Muscle layer of duodenum (tissue), 2 donors: ENCODE data around the gene ANXA3.
"Not testable (repeated sequence)": the region's sequence is repeated elsewhere in the genome, so short reads cannot be mapped to it uniquely, and the experiment has no call there.

ENCODE experiments used
- H3K27ac ChIP-seq: one replicate; pipeline ENCODE4 v1.7.0; 2013; ENCODE audit warnings: mild to moderate bottlenecking, low read length
- H3K27me3 ChIP-seq: one replicate; pipeline ENCODE4 v1.7.0; 2013; ENCODE audit warnings: low read depth, mild to moderate bottlenecking, control low read depth, low read length
- H3K36me3 ChIP-seq, 2 donors: one replicate each; pipeline ENCODE4 v1.7.0; 2013; ENCODE audit warnings: low read length in 2 of 2, control low read depth in 1 of 2, mild to moderate bottlenecking in 1 of 2; ENCODE audit not compliant: insufficient read depth in 2 of 2, control insufficient read depth in 1 of 2
- H3K4me1 ChIP-seq, 2 donors: one replicate each; pipeline ENCODE4 v1.7.0; 2013; ENCODE audit warnings: low read length in 2 of 2, mild to moderate bottlenecking in 2 of 2, control low read depth in 1 of 2, moderate library complexity in 1 of 2; ENCODE audit not compliant: insufficient read depth in 2 of 2, control insufficient read depth in 1 of 2
- H3K4me3 ChIP-seq, 2 donors: one replicate each; pipeline ENCODE4 v1.7.0; 2013; ENCODE audit warnings: low read length in 2 of 2, low read depth in 1 of 2, mild to moderate bottlenecking in 1 of 2
- H3K9me3 ChIP-seq, 2 donors: one replicate each; pipeline ENCODE4 v1.7.0; 2013; ENCODE audit warnings: low read length in 2 of 2, control low read depth in 1 of 2, mild to moderate bottlenecking in 1 of 2; ENCODE audit not compliant: control insufficient read depth in 1 of 2
- donor health status: healthy.

Gene ANXA3

GRCh38 chr4:78543424-78544125, 8.0 kb upstream of the ANXA3 start:
- Histone ChIP-seq H3K27ac (no peak overlapping the region), H3K27me3 (no peaks in the 10 kb centered on the region), H3K9me3 (no peaks in the 10 kb centered on the region), H3K4me3 (no peak overlapping the region), H3K36me3 (no peaks in the 10 kb centered on the region), H3K4me1 (peaks cover 0 to 11% of the 10 kb centered on the region in 2 donors)

- H3K27me3 ChIP-seq, result no peaks in the 10 kb centered on the region
- no peak overlapping the region for H3K27ac ChIP-seq
Observed at GRCh38 chr4:78544678-78545077, 6.9 kb upstream of the ANXA3 start.

GRCh38 chr4:78545275-78546246, 6.0 kb upstream of the ANXA3 start:
- no peak overlapping the region for H3K4me3 ChIP-seq
- no peaks in the 10 kb centered on the region for H3K36me3 ChIP-seq
- H3K9me3 ChIP-seq, result no peaks in the 10 kb centered on the region
- no peaks in the 10 kb centered on the region for H3K27me3 ChIP-seq
- H3K27ac ChIP-seq, result no peak overlapping the region
- H3K4me1 ChIP-seq, result peaks cover 0 to 11% of the 10 kb centered on the region in 2 donors

More at GRCh38 chr4:78544678-78545077, 6.9 kb upstream of the ANXA3 start:
- Histone ChIP-seq H3K9me3 (no peaks in the 10 kb centered on the region), H3K36me3 (no peaks in the 10 kb centered on the region), H3K4me3 (no peak overlapping the region), H3K4me1 (peaks cover 0 to 11% of the 10 kb centered on the region in 2 donors)

GRCh38 chr4:78547899-78548298, 3.7 kb upstream of the ANXA3 start:
- H3K4me1 ChIP-seq, result peaks cover 0 to 23% of the 10 kb centered on the region in 2 donors
- not testable (repeated sequence) for H3K27ac ChIP-seq, H3K4me3 ChIP-seq, H3K27me3 ChIP-seq, H3K9me3 ChIP-seq, H3K36me3 ChIP-seq

- H3K9me3 ChIP-seq, H3K4me3 ChIP-seq, H3K36me3 ChIP-seq, H3K27me3 ChIP-seq, H3K27ac ChIP-seq: not testable (repeated sequence)
- H3K4me1 ChIP-seq, result peaks cover 0 to 32% of the 10 kb centered on the region in 2 donors
Observed at GRCh38 chr4:78548889-78549288, 2.7 kb upstream of the ANXA3 start.

- H3K27ac ChIP-seq, result peak overlapping the region; percentile 73
- H3K36me3 ChIP-seq, result no peaks in the 10 kb centered on the region
- H3K4me3 ChIP-seq, result peak overlapping the region; percentile 73 to 86
- peaks cover 0 to 21% of the 10 kb centered on the region in 2 donors for H3K4me1 ChIP-seq
- no peaks in the 10 kb centered on the region for H3K9me3 ChIP-seq
- H3K27me3 ChIP-seq, result peaks cover 3% of the 10 kb centered on the region
Observed at GRCh38 chr4:78552389-78553042, 946 bp downstream of the ANXA3 start.

GRCh38 chr4:78553043-78553396, 1.4 kb downstream of the ANXA3 start:
- H3K27ac ChIP-seq, result peak overlapping the region; percentile 73
- H3K36me3 ChIP-seq, result no peaks in the 10 kb centered on the region
- peaks cover 0 to 21% of the 10 kb centered on the region in 2 donors for H3K4me1 ChIP-seq
- peak overlapping the region in 1 of 2 donors; percentile 86 for H3K4me3 ChIP-seq
- no peaks in the 10 kb centered on the region for H3K9me3 ChIP-seq
- peaks cover 3% of the 10 kb centered on the region for H3K27me3 ChIP-seq

- peak overlapping the region; percentile 54 for H3K27ac ChIP-seq
- H3K4me1 ChIP-seq, result peaks cover 0 to 21% of the 10 kb centered on the region in 2 donors
- H3K27me3 ChIP-seq, result peaks cover 3% of the 10 kb centered on the region
- no peaks in the 10 kb centered on the region for H3K9me3 ChIP-seq
- no peaks in the 10 kb centered on the region for H3K36me3 ChIP-seq
- H3K4me3 ChIP-seq, result peak overlapping the region in 1 of 2 donors; percentile 86
Observed at GRCh38 chr4:78553529-78554060, 2.0 kb downstream of the ANXA3 start.

- no peaks in the 10 kb centered on the region for H3K36me3 ChIP-seq
- no peak overlapping the region for H3K4me3 ChIP-seq
- no peaks in the 10 kb centered on the region for H3K27me3 ChIP-seq
- peaks cover 0 to 24% of the 10 kb centered on the region in 2 donors for H3K4me1 ChIP-seq
- no peaks in the 10 kb centered on the region for H3K9me3 ChIP-seq
- no peak overlapping the region for H3K27ac ChIP-seq
Observed at GRCh38 chr4:78556665-78557064, 5.1 kb downstream of the ANXA3 start.

GRCh38 chr4:78557841-78558240, 6.3 kb downstream of the ANXA3 start:
- H3K4me3 ChIP-seq, result no peak overlapping the region
- H3K4me1 ChIP-seq, result peaks cover 0 to 16% of the 10 kb centered on the region in 2 donors
- H3K9me3 ChIP-seq, result no peaks in the 10 kb centered on the region
- H3K36me3 ChIP-seq, result no peaks in the 10 kb centered on the region
- H3K27ac ChIP-seq, result no peak overlapping the region
- no peaks in the 10 kb centered on the region for H3K27me3 ChIP-seq

GRCh38 chr4:78558410-78558809, 6.8 kb downstream of the ANXA3 start:
- Histone ChIP-seq H3K27ac (peak overlapping the region; percentile 32), H3K4me1 (peaks cover 0 to 10% of the 10 kb centered on the region in 2 donors), H3K36me3 (no peaks in the 10 kb centered on the region)

More at GRCh38 chr4:78558410-78558809, 6.8 kb downstream of the ANXA3 start:
- Histone ChIP-seq H3K27me3 (no peaks in the 10 kb centered on the region), H3K4me3 (no peak overlapping the region), H3K9me3 (no peaks in the 10 kb centered on the region)
